ENCODE measurements around the gene RNF112.

DNA sequence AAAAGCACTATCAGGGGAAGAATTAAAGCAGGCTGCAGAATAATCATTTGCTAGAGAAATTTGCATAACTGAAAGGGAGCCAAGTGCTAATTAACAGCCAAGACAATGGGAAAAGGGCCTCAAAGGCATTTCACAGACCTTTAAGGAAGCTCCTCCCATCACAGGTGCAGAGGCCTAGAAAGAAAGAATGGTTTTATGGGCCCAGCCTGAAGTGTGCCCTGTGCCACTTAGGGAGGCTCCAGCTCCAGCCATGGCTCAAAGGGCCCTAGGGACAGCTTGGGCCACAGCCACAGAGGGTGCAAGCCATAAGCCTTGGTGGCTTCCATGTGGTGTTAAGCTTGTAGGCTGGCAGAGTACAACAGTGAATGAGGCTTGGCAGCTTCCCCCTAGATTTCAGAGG lies 50.1 kb downstream of the RNF112 start:
- TF ChIP-seq EZH2 (IDR thresholded peaks at IDR 0.05; ENCODE audit: borderline replicate concordance, low read length), result no peak
- no peak for TF ChIP-seq CTCF (conservative IDR thresholded peaks at IDR 0.05 in 1 of 2, IDR thresholded peaks at IDR 0.05 in 1 of 2; ENCODE audit: extremely low read depth in 1 of 2, insufficient read depth in 1 of 2, low read depth in 1 of 2, low read length in 2 of 2)
